Measurements from ENCODE around the gene SSBP4. TPM values are rescaled to one million over a fixed set of nuclear protein-coding genes. Genes with fewer than 3 reads are reported as not detected.

SSBP4 gene
- total and polyA plus RNA-seq, 2 of the 8 experiments (the other 6 are each of a cell fraction or from before 2014, with no cell fraction given): 26.4 to 33.7 TPM

GRCh38 chr19:18461471-18461870 is 42.3 kb downstream of the SSBP4 start (continued):
- TF ChIP-seq KDM1A (IDR thresholded peaks at IDR 0.05; ENCODE audit: borderline replicate concordance, low read length) (no peak), NRF1 (IDR thresholded peaks at IDR 0.05; ENCODE audit: low read depth, low read length) (no peak), SIX5 (IDR thresholded peaks at IDR 0.05; ENCODE audit: low read depth, low read length) (no peak), SIN3A (conservative IDR thresholded peaks at IDR 0.05 in 1 of 2, IDR thresholded peaks at IDR 0.05 in 1 of 2; ENCODE audit: low read depth in 1 of 2, low read length in 2 of 2) (no peak)

All from H1 (cell line).